Left ventricle myocardium inferior (tissue), 1 donor: ENCODE measurements around the gene FGF5. TPM values are rescaled to one million over a fixed set of nuclear protein-coding genes. Genes with fewer than 3 reads are reported as not detected.

Experiments used
- DNase-seq: peaks from one replicate; pipeline ENCODE4 v3.0.0-alpha.2; 2020
- H3K27ac ChIP-seq: fragments of 200-600 bp; replicated peaks from 2 replicates; pipeline ENCODE4 v1.8.0; 2021
- H3K27me3 ChIP-seq: fragments of 200-600 bp; 2 replicates; pipeline ENCODE4 v1.8.0; 2021; ENCODE audit warnings: low read depth
- H3K36me3 ChIP-seq: fragments of 200-600 bp; 2 replicates; pipeline ENCODE4 v1.8.0; 2021
- H3K4me1 ChIP-seq: fragments of 200-600 bp; 2 replicates; pipeline ENCODE4 v1.8.0; 2021
- H3K4me3 ChIP-seq: fragments of 200-600 bp; 2 replicates; pipeline ENCODE4 v1.8.0; 2021; ENCODE audit warnings: mild to moderate bottlenecking, moderate library complexity
- H3K9me3 ChIP-seq: fragments of 200-600 bp; replicated peaks from 2 replicates; pipeline ENCODE4 v1.8.0; 2021
- CTCF ChIP-seq: fragments of 200-600 bp; IDR thresholded peaks from 2 replicates; pipeline ENCODE4 v1.8.0; 2021; ENCODE audit warnings: antibody characterized with exemption, mild to moderate bottlenecking, borderline replicate concordance
- intact Hi-C: fragments of 100-400 bp; cut with micrococcal nuclease; formaldehyde crosslinking; loops from one replicate; pipeline ENCODE4 v1.11.0; 2022
- total RNA-seq: library from RNA; stranded (reverse); fragmentation: NEBNext Ultra II Directional; extraction: Animal tissue kit (Norgen Biotek cat#: 25700); gene quantifications from one replicate; pipeline ENCODE4 v1.2.1, GENCODE V29; 2021
- donor health status: DM: no; HTN: yes; CAD: no; lungs with severe emphysema.

FGF5 gene
- total RNA-seq, 1 donor from 2014 or later: 1.2 TPM

GRCh38 chr4:80266902-80267380 lies 477 bp downstream of the FGF5 start:
- Histone ChIP-seq H3K4me3 (peak overlapping the region; percentile 69), H3K27ac (no peak overlapping the region), H3K9me3 (no peaks in the 10 kb centered on the region), H3K36me3 (no peaks in the 10 kb centered on the region), H3K4me1 (peaks cover 23% of the 10 kb centered on the region), H3K27me3 (peaks cover 85% of the 10 kb centered on the region)
- no peak for DNase-seq
- no peak for TF ChIP-seq CTCF
- intact Hi-C loops: no loop called here

GRCh38 chr4:80268081-80268823 lies 1.8 kb downstream of the FGF5 start:
- Histone ChIP-seq H3K27ac (no peak overlapping the region), H3K36me3 (no peaks in the 10 kb centered on the region), H3K4me1 (peaks cover 23% of the 10 kb centered on the region), H3K27me3 (peaks cover 74% of the 10 kb centered on the region), H3K4me3 (no peak overlapping the region), H3K9me3 (no peaks in the 10 kb centered on the region)
- intact Hi-C loops: no loop called here
- no peak for TF ChIP-seq CTCF
- DNase-seq: no peak

GRCh38 chr4:80268936-80269335 lies 2.5 kb downstream of the FGF5 start:
- H3K27ac ChIP-seq: no peak overlapping the region
- H3K9me3 ChIP-seq: no peaks in the 10 kb centered on the region
- H3K27me3 ChIP-seq: peaks cover 67% of the 10 kb centered on the region
- intact Hi-C loops: no loop called here
- H3K36me3 ChIP-seq: no peaks in the 10 kb centered on the region
- no peak overlapping the region for H3K4me3 ChIP-seq
- no peak for TF ChIP-seq CTCF
- DNase-seq: no peak
- peaks cover 23% of the 10 kb centered on the region for H3K4me1 ChIP-seq

GRCh38 chr4:80270321-80270720 lies 3.9 kb downstream of the FGF5 start:
- Histone ChIP-seq H3K27ac (no peak overlapping the region), H3K4me1 (peaks cover 20% of the 10 kb centered on the region), H3K9me3 (no peaks in the 10 kb centered on the region), H3K4me3 (no peak overlapping the region), H3K36me3 (no peaks in the 10 kb centered on the region), H3K27me3 (peaks cover 61% of the 10 kb centered on the region)
- DNase-seq: no peak
- no peak for TF ChIP-seq CTCF
- intact Hi-C loops: no loop called here

DNA sequence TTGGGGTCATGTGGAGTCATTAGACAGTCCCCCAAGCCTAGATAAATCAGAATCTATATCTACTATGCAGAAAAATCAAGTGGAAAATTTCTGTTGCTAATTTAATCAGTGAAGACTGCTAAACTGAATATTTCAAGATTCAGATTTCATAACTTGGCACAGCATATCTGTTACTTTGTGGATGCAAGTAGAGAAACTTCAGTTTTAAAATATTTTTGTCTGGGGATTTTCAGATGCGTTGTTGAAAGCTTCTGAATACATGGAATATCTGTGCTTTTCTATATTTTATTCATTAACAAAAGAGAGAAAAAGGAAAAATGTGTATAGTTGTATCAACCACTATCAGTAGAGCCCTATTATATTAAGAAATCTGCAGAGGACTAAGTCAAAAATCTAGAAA lies 4.4 kb downstream of the FGF5 start:
- no peak for DNase-seq
- intact Hi-C loops: no loop called here
- Histone ChIP-seq H3K27ac (no peak overlapping the region), H3K36me3 (no peaks in the 10 kb centered on the region), H3K27me3 (peaks cover 55% of the 10 kb centered on the region), H3K9me3 (no peaks in the 10 kb centered on the region), H3K4me1 (peaks cover 14% of the 10 kb centered on the region), H3K4me3 (no peak overlapping the region)
- TF ChIP-seq CTCF: no peak
